DMS114 treated with DMSO at 0.1 percent for 48 hours (cell line): ENCODE data around the gene ICOSLG.
"Not testable (repeated sequence)": the region's sequence is repeated elsewhere in the genome, so short reads cannot be mapped to it uniquely, and the experiment has no call there.

Source experiments
- DNase-seq: peaks from one replicate; lab custom pipeline; 2025; ENCODE audit not compliant: unreplicated experiment; lab: John Stamatoyannopoulos, UW

ICOSLG gene

DNA sequence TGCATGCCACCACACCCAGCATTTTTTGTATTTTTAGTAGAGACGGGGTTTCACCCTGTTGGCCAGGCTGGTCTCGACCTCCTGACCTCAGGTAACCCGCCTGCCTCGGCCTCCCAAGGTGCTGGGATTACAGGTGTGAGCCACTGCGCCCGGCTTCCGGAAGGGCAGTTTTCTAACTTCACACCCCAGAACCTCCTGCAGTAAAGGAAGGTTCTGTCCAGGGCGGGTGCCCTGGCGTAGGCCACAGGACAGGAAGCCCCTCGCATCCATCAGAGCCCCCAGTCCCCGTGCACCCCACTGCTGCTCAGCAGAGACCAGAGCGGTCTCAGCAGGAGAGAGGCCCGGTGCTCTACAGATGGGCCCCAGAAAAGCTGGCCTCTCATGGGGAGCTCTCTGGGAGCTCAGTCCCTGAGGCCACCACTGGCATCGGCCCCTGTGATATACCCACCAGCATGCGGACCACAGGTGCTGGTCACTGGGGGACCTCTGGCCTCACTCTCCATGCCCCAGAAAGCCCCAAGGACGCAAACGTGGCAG is 25.1 kb upstream of the ICOSLG start:
- DNase-seq, result no peak

DNA sequence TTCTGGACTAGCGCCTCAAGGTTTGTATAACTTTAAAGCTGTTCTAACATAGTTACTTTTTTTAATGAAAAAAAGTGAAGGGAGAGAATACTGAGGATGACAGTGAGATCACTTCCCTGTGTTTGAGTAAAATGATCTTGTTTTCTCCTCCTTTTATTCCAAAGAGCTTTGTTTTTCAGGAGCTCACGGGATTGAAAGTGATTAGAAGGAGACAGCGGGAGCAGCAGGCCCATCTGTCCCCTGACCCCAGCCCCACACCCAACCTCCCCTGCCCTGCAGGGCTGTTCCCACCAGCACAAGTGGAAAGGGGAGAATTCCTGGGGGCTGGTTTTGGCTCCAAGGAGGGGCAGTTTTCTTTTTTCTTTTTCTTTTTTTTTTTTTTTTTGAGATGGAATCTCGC is 23.0 kb upstream of the ICOSLG start:
- DNase-seq, result no peak

DNA sequence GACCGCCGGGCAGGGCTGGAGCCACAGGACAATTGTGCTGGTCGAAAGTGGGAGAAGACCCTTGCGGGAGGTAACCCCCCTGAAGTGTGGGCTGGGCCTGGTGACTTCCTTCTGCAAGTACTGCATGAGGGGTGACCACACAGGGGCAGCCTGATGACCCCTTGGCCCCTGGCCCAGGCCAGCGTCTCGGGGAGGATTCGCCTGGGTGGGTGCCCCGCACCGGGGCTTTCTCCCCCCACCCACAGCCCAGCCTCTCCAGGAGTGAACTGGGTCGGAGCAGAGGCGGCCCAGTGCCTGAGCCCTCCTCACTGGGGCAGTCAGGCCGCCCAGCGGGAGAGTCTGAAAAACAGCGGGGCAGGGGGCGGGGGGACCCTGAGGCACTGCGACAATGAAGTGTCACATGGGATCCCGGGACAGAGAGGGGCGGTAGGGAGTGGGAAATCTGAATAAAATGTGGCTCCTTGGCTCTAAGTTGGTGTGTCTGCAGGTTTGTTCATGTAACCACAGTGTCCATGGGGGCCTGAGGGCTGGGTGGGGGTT is 22.5 kb upstream of the ICOSLG start:
- DNase-seq, result no peak

- no peak for DNase-seq
These were observed 21.8 kb upstream of the ICOSLG start for GRCh38 chr21:44262338-44263056.

GRCh38 chr21:44261675-44262295 is 21.0 kb upstream of the ICOSLG start, which contains the start of gene DNMT3L:
TSS of gene DNMT3L (minus strand) at chr21:44261897. CDS start at chr21:44261259, 638 bp downstream.
- no peak for DNase-seq

DNA sequence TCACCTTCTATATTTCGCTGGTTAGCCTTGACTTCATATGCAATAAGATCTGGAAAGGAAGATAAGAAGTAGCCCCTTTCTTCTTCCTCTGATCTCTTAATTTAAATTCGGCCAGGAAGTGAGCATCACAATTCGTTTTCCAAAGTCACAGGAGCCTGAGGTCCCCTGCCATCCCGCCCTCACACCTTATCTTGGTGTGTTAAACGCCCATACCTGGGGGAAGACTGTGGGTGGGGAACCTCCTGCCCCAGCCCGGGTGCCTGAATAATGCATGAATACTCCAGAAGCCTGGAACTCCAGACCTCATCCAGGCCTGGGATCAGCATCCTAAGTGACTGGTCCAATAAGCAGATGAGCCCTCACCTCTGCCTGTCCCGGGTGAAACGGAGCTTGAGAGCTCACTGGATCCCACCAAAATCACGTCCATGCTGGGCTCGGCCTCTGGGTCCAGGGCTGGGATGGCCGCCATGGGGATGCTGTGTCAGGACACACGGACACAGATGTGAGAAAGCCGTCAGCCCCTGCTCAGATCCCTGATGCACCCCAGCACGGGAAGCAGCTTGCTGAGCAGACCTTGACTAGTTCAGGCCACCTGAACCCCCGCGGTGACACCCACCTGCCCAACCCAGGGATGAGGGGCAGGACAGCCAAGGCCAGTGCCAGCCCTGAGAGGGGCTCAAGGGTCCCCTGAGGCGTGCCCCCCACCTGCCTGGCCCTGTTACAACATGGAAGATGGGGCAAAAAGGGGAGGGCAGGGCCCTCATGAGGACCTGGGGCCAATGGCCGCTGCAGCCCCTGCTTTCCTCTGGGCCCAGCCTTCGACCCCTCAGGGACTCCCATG is 20.3 kb upstream of the ICOSLG start:
- no peak for DNase-seq

GRCh38 chr21:44260066-44260465 is 19.3 kb upstream of the ICOSLG start:
- no peak for DNase-seq

- DNase-seq, result no peak
These were observed 18.5 kb upstream of the ICOSLG start for GRCh38 chr21:44259082-44259705.

GRCh38 chr21:44258056-44258725 is 17.4 kb upstream of the ICOSLG start:
- DNase-seq, result no peak

DNA sequence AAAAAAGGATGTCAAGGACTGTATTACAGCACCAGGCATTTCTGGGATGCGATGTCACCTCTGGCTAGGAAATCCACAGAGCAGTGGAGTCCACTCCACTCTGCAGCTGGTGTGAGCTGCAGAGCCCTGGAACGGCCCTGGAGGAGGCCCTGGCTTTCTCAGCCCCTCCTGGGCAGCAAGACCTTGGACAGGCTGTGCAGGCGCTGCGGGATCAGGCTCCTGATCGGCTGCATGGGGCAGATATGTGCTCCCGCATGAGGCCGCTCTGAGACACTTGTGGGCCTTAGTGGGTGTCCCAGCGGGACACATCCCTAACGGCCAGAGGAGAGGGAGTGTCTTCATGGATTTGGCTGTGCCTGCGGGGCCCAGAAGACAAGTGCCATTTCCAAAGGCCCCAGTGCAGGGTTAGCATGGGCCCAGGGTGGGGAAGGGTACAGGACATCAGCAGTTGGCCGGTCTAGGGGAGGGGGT is 14.8 kb upstream of the ICOSLG start:
- no peak for DNase-seq

DNA sequence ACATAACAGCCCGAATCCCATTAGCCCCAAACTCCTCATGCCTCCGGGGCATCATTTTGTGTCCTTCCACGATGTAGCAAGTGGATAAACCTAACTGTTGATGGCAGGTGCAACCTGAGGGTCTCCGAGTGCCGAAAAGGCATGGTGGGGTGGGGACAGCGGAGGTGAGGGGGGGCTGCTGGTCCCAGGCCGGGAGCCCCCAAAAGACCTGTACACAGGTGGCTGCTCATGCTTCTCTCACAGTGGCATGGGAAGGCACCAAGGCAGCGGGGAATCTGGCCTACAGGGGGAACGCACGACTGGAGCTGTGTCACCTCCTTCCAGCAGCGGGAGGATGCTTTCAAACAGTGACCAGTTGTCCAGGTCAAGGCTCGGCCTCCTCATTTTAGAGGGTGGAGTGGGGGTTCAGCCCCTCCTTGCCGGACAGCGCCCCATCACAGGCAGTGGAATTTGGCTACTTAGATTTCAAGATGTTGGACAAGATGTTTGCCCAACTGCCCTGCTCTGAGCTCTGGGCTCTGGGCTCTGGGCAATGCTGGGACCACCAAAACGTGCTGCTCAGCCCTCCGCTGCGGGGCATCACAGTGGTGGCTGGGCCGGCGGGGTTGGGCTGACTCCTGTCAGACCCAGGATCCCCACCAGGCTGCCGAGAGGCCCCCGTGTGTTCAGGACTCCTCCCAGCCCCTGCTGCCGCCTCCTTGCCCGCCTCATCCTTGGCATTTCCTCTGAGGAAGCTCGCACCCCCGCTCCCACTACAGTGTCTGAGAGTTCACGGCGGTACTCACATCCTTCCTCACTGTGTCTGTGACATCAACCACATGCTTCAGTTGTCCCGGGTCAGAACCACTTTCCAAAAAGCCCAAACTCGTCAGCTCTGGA is 13.3 kb upstream of the ICOSLG start:
- no peak for DNase-seq

- not testable (repeated sequence) for DNase-seq
These were observed 8.7 kb upstream of the ICOSLG start for GRCh38 chr21:44249204-44250037.

DNA sequence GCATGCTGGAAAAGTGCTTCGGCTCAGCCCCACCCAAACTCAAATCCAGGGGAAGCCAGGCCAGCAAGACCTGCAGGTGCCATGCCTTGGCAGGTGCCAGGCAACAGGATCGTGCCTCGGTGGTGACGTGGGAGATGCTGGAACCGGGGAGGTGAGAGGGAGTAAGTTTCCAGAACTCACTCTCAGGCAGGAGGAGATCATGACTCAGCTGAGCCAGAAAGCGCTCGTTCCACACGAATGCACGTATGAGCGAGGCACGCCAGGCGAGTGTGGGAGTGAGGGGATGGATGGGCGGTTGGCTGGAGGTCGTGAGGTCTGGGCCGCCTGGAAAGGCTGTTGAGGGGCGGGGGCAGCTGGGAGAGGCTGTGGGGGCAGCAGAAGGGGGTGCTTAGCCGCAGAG is 7.2 kb upstream of the ICOSLG start:
- not testable (repeated sequence) for DNase-seq

DNA sequence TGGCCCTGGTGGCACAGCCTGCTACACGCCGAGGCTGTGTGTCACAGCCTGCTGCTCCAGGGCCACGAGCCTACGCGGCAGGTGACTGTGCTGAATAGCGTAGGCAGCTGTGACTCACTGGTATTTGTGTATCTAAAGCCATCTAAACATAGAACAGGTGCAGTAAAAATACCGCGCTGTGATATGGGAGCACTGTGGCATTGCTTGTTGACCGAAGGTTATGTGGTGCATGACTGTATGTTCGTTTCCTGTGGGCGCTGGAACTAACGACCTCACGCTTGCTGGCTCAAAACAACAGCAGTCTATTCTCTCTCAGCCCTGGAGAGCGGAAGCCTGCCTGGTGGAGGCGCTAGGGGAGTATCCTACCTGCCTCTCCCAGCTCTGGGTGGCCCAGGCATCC is 3.2 kb upstream of the ICOSLG start:
- not testable (repeated sequence) for DNase-seq

- not testable (repeated sequence) for DNase-seq
These were observed 538 bp upstream of the ICOSLG start for GRCh38 chr21:44241281-44241680.

- not testable (repeated sequence) for DNase-seq
These were observed 390 bp downstream of the ICOSLG start for GRCh38 chr21:44240353-44240752.

GRCh38 chr21:44229561-44229960 is 11.2 kb downstream of the ICOSLG start:
- not testable (repeated sequence) for DNase-seq

DNA sequence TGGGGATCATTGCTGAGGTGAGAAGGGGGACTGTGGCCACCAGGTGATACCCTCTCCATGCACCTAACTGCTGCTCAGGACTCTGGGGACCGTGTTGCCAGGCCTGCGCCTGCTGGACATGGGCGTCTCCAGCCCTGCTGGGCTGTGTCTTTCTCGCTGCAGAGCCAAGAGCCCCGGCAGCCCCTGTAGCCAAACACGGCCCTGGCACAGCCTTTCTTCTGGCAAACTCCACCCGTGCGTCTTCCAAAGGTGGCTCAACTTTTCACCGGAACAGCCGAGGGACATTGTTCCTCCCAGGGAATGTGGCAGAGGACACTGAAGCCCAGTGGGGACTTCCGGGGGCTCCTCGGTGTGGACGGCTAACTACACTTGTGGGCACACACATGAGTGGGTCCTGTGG is 12.6 kb downstream of the ICOSLG start:
- DNase-seq, result not testable (repeated sequence)
